Measurements from ENCODE around the gene TMEM116.
"Not testable (repeated sequence)": the region's sequence is repeated elsewhere in the genome, so short reads cannot be mapped to it uniquely, and the experiment has no call there.

Gene TMEM116

GRCh38 chr12:111975161-111975931 is 37.6 kb downstream of the TMEM116 start:
- DNase-seq: no peak

GRCh38 chr12:111971800-111972199 is 41.2 kb downstream of the TMEM116 start:
- DNase-seq: peak; percentile 43

DNA sequence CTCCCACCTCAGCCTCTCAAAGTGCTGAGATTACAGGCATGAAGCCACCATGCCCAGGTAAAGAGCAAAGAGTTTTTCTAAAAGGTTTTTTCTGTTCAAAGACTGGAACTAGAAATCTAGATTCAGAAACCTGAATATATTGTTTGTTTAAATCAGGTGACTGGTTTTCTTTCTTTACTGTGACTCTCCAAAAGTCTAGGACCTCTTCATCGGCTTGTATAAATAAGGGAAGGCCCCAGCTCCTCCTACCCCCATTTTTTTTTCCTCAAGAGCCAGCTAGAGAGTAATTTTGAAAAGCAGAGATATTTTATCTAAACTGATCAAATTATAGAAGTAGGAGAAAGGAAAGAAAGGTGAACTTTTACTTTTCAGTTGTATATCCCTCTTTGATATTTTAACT is 48.0 kb downstream of the TMEM116 start:
- DNase-seq: no peak

- DNase-seq: not testable (repeated sequence)
Observed at GRCh38 chr12:111959518-111959917, 53.4 kb downstream of the TMEM116 start.

DNA sequence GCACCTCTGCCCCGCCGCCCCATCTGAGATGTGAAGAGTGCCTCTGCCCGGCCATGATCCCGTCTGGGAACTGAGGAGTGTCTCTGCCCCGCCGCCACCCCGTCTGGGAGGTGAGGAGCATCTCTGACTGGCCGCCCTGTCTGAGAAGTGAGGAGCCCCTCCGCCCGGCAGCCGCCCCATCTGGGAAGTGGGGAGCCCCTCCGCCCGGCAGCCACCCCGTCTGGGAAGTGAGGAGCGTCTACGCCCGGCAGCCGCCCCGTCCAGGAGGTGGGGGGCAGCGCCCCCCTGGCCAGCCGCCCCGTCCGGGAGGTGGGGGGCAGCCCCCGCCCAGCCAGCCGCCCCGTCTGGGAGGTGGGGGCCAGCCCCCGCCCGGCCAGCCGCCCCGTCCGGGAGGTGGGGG is 55.7 kb downstream of the TMEM116 start:
- DNase-seq: not testable (repeated sequence)

DNA sequence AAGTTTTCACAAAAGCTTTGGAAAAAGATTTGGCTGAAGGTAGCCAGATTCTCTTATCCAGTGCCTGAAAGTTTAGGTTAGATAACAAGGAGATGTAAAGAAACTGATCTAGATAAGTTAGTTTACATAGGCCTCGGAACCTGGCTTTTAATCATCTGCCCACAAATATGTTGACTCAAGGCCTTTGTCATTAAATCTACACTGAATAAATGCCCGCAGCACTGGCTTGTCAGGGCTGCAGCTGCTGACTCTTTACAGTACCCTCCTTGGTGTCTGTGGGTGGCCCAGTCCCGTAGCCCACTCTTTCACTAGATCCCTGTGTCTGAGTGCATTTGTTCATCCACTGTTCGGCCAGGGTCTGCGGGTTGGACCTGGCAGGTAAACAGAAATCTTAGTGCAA is 58.0 kb downstream of the TMEM116 start:
- DNase-seq: no peak

- DNase-seq: no peak
Observed at GRCh38 chr12:111953455-111953854, 59.5 kb downstream of the TMEM116 start.

DNA sequence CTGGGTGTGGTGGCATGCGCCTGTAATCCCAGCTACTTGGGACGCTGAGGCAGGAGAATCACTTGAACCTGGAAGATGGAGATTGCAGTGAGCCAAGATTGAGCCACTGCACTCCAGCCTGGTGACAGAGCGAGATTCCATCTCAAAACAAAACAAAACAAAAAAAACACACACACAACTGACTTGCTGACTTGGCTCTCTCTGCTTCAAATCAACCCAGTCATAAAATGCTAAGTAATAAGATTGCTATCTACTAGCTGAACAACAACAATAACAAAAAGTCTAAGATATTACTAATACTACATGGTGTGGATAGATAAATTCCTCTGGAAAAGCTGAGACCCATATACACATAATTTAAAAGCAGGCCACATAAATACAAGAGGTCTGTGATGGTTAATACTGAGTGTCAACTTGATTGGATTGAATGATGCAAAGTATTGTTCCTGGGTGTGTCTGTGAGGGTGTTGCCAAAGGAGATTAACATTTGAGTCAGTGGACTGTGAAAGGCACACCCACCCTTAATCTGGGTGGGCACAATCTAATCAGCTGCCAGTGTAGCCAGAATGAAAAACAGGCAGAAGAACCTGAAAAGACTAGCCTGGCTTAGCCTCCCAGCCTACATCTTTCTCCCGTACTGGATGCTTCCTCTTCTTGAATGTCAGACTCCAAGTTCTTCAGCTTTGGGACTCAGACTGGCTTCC is 60.7 kb downstream of the TMEM116 start:
- DNase-seq: not testable (repeated sequence)

GRCh38 chr12:111950961-111951676 is 61.8 kb downstream of the TMEM116 start:
- DNase-seq: peak; percentile 39

DNA sequence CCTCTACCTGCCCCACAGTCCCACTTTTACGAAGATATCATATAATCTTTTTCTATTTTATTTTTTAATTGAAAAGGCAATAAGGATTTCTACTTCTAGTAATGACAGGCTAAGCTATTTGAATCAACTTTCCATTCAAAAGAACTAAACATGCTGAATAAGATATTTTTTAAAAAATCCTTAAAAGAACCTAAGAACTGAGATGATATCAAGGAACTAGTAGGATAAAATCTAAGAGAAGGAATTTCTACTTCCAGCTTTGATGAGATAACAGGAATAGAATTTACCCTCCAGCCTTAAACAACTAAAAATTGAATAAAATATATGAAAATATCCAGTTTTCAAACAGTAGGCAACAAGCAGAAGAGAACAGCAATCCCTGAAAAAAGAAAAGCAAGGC is 69.0 kb downstream of the TMEM116 start:
- no peak for DNase-seq

DNA sequence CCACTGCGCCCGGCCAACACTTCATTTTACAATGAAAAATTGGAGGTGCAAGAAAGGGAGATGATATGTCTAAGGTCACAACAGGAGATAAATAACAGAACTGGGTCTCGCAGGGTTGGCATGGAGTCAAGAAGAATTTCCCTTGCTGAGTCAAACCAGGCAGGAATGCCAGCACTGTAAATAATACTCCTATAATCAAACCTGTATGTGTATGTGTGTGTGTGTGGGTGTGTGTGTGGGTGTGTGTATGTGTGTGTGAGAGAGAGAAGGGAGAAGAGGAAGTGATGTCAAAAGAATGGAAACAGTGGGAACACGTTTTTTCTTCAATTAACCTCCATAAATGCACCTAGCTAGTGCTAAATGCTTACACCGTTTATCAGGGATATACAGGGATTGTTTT is 70.4 kb downstream of the TMEM116 start:
- DNase-seq: no peak

- no peak for DNase-seq
Observed at GRCh38 chr12:111937429-111937828, 75.5 kb downstream of the TMEM116 start.

DNA sequence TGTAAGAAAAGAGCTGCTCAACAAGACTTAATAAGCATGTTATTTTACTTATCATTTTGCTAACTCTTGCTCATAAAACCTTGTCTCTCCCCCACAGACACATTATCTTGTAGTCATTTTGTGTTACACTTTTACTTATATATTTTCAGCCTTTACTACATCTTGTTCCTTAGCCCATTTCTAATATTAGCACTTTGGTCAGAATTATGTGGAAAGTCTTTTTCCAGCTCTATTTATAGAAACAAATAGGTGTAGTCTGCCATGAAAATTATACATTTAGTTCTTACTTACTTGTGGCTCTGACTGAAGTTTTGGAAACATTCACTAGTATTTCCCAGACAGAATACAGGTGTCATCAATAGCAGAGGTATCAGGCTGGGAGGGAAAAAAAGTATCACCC is 76.1 kb downstream of the TMEM116 start:
- no peak for DNase-seq

- no peak for DNase-seq
Observed at GRCh38 chr12:111932241-111932640, 80.7 kb downstream of the TMEM116 start.

DNA sequence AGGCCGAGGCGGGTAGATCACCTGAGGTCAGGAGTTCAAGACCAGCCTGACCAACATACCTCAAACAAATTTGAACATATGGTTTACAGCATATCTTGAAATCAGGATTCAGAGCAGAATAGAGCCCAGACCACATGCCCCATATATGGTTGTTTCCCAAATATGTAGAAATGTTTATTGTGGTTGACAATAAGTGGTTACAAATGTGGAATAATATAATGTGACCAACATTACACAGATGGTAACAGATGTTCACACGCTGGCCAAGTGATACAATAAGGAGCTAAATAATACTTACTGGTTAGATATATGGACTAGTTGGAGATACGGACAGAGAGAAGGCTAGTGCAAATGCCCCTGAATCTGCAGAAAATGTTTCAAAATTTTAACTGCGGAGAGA is 85.6 kb downstream of the TMEM116 start:
- no peak for DNase-seq

- DNase-seq: no peak
Observed at GRCh38 chr12:111926631-111927030, 86.3 kb downstream of the TMEM116 start.

- no peak for DNase-seq
Observed at GRCh38 chr12:111925171-111925570, 87.8 kb downstream of the TMEM116 start.

GRCh38 chr12:111907740-111908139 is 105.2 kb downstream of the TMEM116 start:
- no peak for DNase-seq

DNA sequence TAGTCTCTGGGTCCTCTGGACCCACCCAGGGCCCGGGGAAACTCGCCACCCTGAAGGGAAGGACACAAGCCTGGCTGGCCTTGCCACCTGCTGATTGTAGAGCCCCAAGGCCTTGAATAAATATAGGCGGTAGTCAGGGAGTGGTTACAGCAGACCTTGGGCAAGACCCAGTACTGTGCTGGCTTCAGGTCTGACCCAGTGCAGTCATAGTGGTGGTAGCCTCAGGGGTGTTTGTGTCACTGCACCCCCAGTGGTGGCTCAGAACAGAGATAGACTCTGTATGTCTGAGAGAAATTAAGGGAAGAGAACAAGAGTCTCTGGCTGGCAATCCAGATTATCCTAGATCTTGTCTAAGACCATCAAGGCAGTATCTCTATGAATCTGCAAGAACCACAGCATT is 107.5 kb downstream of the TMEM116 start:
- DNase-seq: no peak

GRCh38 chr12:111904446-111904975 is 108.5 kb downstream of the TMEM116 start:
- no peak for DNase-seq

DNA sequence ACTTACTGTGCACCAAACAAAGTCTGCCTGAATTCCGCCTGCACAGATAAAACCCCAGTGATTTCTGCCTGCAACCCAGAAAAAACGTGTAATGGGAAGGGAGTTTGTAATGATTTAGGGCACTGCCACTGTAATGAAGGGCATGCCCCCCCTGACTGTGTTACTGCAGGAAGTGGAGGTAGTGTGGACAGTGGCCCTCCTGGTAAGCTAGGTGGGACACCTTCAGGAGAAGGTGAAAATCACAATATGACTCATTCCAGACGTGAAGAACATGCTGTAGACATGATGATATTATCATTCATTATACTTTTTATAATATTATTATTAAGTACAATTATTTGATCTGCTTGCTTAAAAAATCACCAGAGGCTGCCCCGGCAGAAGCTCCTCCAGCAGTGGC is 111.8 kb downstream of the TMEM116 start:
- DNase-seq: no peak

DNA sequence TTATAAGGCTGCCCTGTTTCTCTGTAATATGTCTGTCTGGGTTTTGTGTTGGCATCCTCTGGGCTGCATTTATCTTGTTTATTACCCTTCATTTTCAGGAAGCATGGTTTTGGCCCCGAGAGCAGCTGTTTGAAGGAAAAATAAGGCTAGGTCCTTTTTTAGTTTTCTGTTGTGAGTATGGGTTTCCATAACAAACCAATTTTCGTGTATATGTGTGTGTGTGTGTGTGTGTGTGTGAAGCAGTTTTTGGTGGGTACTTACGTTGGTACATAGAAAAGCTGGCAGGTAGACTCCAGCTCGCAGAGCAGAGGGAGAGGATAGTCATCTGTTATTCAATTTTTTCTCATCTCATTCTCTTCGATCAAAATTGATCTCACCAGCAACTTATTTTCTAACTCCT is 118.4 kb downstream of the TMEM116 start:
- no peak for DNase-seq

GRCh38 chr12:111893287-111893686 is 119.7 kb downstream of the TMEM116 start:
- no peak for DNase-seq

Data from CD4-positive, alpha-beta T cell treated with Interleukin-10 for 1 hour (primary cell).